ENCODE results near the gene TIMM17A.

TIMM17A gene

DNA sequence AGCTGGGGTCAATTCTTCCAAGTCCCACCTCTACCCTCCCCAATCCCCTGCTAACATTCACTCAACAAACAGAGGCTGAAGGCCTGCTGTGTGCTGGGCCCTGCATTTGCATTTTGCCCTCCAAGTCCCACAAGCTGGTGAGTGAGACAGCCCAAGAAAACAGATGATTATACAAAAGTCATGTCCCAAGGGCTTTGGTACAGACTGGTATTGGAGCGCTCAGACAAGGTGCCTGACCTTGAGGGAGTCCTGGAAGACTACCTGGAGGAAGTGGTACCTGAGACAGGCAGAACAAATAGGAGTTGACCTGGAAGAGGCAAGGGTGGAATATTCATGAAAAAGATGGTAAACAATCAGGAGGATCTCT is 13.2 kb upstream of the TIMM17A start:
- Histone ChIP-seq H3K4me1 (ENCODE audit: insufficient read depth, low read length, severe bottlenecking) (no peaks in the 10 kb centered on the region), H3K79me2 (ENCODE audit: insufficient read depth, low read length) (no peaks in the 10 kb centered on the region), H3K36me3 (ENCODE audit: insufficient read depth, low read length) (no peaks in the 10 kb centered on the region), H3K9me3 (ENCODE audit: low read length) (no peaks in the 10 kb centered on the region), H3K27ac (ENCODE audit: low read depth, low read length, poor library complexity, severe bottlenecking) (no peak overlapping the region), H2AFZ (ENCODE audit: low read length) (no peak overlapping the region), H4K20me1 (ENCODE audit: insufficient read depth, low read length) (no peaks in the 10 kb centered on the region), H3K9ac (ENCODE audit: low read length) (no peak overlapping the region), H3K27me3 (ENCODE audit: insufficient read depth, low read length) (no peaks in the 10 kb centered on the region; the same call in 1 of the 2 replicates), H3K4me2 (ENCODE audit: low read length) (no peak overlapping the region), H3K4me3 (ENCODE audit: low read depth, low read length, poor library complexity, severe bottlenecking) (no peak overlapping the region), H3K9me2 (ENCODE audit: low read depth, low read length) (no peaks in the 10 kb centered on the region), H3F3A (ENCODE audit: insufficient read depth, low read length) (no peaks in the 10 kb centered on the region)
- TF ChIP-seq CTCF (IDR thresholded peaks at IDR 0.05; ENCODE audit: low read length) (no peak), EZH2 (IDR thresholded peaks at IDR 0.05; ENCODE audit: borderline replicate concordance, low read length) (no peak)

- no peak overlapping the region for H3K27ac ChIP-seq (ENCODE audit: low read depth, low read length, poor library complexity, severe bottlenecking)
- no peaks in the 10 kb centered on the region for H3K27me3 ChIP-seq (ENCODE audit: insufficient read depth, low read length)
- no peaks in the 10 kb centered on the region for H4K20me1 ChIP-seq (ENCODE audit: insufficient read depth, low read length)
- H3K4me1 ChIP-seq (ENCODE audit: insufficient read depth, low read length, severe bottlenecking): no peaks in the 10 kb centered on the region
- no peak overlapping the region for H3K4me2 ChIP-seq (ENCODE audit: low read length)
- no peak overlapping the region for H3K9ac ChIP-seq (ENCODE audit: low read length)
- no peaks in the 10 kb centered on the region for H3K9me2 ChIP-seq (ENCODE audit: low read depth, low read length)
- H3K36me3 ChIP-seq (ENCODE audit: insufficient read depth, low read length): no peaks in the 10 kb centered on the region
- no peaks in the 10 kb centered on the region for H3F3A ChIP-seq (ENCODE audit: insufficient read depth, low read length)
- no peaks in the 10 kb centered on the region for H3K79me2 ChIP-seq (ENCODE audit: insufficient read depth, low read length)
- no peaks in the 10 kb centered on the region for H3K9me3 ChIP-seq (ENCODE audit: low read length)
- no peak overlapping the region for H2AFZ ChIP-seq (ENCODE audit: low read length)
- no peak for TF ChIP-seq EZH2 (IDR thresholded peaks at IDR 0.05; ENCODE audit: borderline replicate concordance, low read length)
- no peak for TF ChIP-seq CTCF (IDR thresholded peaks at IDR 0.05; ENCODE audit: low read length)
- no peak overlapping the region for H3K4me3 ChIP-seq (ENCODE audit: low read depth, low read length, poor library complexity, severe bottlenecking)
Measured at GRCh38 chr1:201944002-201944401, 11.3 kb upstream of the TIMM17A start.

DNA sequence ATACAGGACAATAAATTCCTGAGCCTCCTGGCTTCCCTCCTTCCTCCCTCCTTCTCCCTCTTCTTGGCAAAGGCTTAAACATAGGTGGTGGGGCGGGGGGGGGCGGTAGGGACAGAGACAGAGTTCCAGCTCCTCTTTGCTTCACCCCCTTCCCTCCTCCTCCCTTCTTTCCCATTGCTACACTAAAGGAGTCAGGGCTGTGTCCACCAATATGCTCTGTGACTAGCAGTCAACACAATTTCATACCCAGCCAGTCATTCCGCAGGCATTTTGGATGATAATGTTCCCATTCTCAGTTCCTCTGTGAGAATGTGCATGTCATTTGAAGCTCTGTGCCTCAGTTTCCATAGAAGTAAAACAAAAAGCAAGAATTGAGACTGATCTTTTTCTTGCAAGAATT is 10.7 kb upstream of the TIMM17A start:
- Histone ChIP-seq H3K27ac (ENCODE audit: low read depth, low read length, poor library complexity, severe bottlenecking) (no peak overlapping the region), H4K20me1 (ENCODE audit: insufficient read depth, low read length) (no peaks in the 10 kb centered on the region), H3K9ac (ENCODE audit: low read length) (no peak overlapping the region), H3K4me3 (ENCODE audit: low read depth, low read length, poor library complexity, severe bottlenecking) (no peak overlapping the region), H2AFZ (ENCODE audit: low read length) (no peak overlapping the region), H3F3A (ENCODE audit: insufficient read depth, low read length) (no peaks in the 10 kb centered on the region), H3K4me2 (ENCODE audit: low read length) (no peak overlapping the region), H3K4me1 (ENCODE audit: insufficient read depth, low read length, severe bottlenecking) (no peaks in the 10 kb centered on the region), H3K27me3 (ENCODE audit: insufficient read depth, low read length) (no peaks in the 10 kb centered on the region), H3K36me3 (ENCODE audit: insufficient read depth, low read length) (no peaks in the 10 kb centered on the region), H3K79me2 (ENCODE audit: insufficient read depth, low read length) (no peaks in the 10 kb centered on the region), H3K9me2 (ENCODE audit: low read depth, low read length) (no peaks in the 10 kb centered on the region), H3K9me3 (ENCODE audit: low read length) (no peaks in the 10 kb centered on the region)
- TF ChIP-seq EZH2 (IDR thresholded peaks at IDR 0.05; ENCODE audit: borderline replicate concordance, low read length): no peak
- no peak for TF ChIP-seq CTCF (IDR thresholded peaks at IDR 0.05; ENCODE audit: low read length)
